ENCODE data around the gene PLEKHG2. TPM values are rescaled to one million over a fixed set of nuclear protein-coding genes. Genes with fewer than 3 reads are reported as not detected.

PLEKHG2 gene
- total and polyA plus RNA-seq, 9 of the 15 experiments (the other 6 are each of a cell fraction or from before 2014, with no cell fraction given), result 0.98 to 45.7 (median 9.8) TPM

DNA sequence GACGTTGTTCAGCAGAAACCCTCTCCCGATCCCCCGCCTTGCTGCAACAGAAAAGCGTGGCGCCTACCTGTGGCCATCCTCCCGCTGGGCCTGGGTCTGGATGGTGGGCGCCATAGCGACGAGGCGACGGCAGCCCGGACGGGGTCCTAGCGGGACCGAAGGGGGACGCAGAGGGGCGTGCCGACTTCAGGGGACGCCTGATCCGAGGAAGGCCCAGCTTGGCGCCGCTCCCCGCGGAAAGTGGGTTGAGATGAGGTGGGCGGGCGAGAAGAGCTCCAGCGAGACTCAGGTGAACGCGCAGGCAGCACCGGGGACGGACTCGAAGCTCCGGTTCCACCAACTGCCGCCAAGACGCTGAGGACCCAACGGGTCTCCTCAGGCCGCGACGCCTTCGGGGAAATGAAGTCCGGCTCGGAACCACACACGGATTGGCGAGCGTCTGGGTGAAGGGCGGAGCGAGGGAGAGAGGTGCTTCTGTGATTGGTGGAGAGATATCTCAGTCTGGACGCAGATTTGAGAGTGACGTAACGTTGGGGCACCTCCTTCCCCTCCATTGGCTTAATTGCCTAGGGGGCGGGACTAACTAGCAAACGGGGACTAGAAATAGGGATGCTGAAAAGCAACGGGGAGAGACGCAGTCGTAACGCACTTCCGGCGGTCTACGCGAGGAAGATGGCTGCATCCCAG is 21.6 kb upstream of the PLEKHG2 start, which contains the start of the genes MED29 and PAF1 (continued):
- TF ChIP-seq, protein P1, sequence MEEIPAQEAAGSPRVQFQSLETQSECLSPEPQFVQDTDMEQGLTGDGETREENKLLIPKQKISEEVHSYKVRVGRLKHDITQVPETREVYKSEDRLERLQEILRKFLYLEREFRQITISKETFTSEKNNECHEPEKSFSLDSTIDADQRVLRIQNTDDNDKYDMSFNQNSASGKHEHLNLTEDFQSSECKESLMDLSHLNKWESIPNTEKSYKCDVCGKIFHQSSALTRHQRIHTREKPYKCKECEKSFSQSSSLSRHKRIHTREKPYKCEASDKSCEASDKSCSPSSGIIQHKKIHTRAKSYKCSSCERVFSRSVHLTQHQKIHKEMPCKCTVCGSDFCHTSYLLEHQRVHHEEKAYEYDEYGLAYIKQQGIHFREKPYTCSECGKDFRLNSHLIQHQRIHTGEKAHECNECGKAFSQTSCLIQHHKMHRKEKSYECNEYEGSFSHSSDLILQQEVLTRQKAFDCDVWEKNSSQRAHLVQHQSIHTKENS (CRISPR knock-in tag; IDR thresholded peaks at IDR 0.05), result no peak
- TF ChIP-seq GTF2E2 (tag; IDR thresholded peaks at IDR 0.05) (no peak), SOX6 (IDR thresholded peaks at IDR 0.05) (no peak), MCM7 (IDR thresholded peaks at IDR 0.05) (no peak), HIVEP1 (CRISPR knock-in tag; IDR thresholded peaks at IDR 0.05) (no peak), HDAC3 (IDR thresholded peaks at IDR 0.05; ENCODE audit: borderline replicate concordance, partially characterized antibody) (no peak), FIP1L1 (IDR thresholded peaks at IDR 0.05; ENCODE audit: low read depth, low read length, poor library complexity, severe bottlenecking) (peak; percentile 84), ESRRB (CRISPR knock-in tag; IDR thresholded peaks at IDR 0.05; ENCODE audit: borderline replicate concordance) (no peak), TAF15 (IDR thresholded peaks at IDR 0.05; ENCODE audit: low read depth, low read length) (no peak), PML (IDR thresholded peaks at IDR 0.05; ENCODE audit: low read length) (peak; percentile 67), ZKSCAN8 (CRISPR knock-in tag; IDR thresholded peaks at IDR 0.05) (no peak), ZKSCAN1 (IDR thresholded peaks at IDR 0.05; ENCODE audit: low read depth, low read length) (peak; percentile 35; the same call in 1 of the 2 replicates), SMARCA5 (IDR thresholded peaks at IDR 0.05) (no peak), HDAC8 (tag; IDR thresholded peaks at IDR 0.05) (no peak), ZNF263 (CRISPR knock-in tag; IDR thresholded peaks at IDR 0.05; ENCODE audit: borderline replicate concordance) (peak; percentile 70; the same call in 1 of the 2 replicates)
- TF ChIP-seq, protein P2, sequence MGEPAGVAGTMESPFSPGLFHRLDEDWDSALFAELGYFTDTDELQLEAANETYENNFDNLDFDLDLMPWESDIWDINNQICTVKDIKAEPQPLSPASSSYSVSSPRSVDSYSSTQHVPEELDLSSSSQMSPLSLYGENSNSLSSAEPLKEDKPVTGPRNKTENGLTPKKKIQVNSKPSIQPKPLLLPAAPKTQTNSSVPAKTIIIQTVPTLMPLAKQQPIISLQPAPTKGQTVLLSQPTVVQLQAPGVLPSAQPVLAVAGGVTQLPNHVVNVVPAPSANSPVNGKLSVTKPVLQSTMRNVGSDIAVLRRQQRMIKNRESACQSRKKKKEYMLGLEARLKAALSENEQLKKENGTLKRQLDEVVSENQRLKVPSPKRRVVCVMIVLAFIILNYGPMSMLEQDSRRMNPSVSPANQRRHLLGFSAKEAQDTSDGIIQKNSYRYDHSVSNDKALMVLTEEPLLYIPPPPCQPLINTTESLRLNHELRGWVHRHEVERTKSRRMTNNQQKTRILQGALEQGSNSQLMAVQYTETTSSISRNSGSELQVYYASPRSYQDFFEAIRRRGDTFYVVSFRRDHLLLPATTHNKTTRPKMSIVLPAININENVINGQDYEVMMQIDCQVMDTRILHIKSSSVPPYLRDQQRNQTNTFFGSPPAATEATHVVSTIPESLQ (CRISPR knock-in tag; IDR thresholded peaks at IDR 0.05), result peak; percentile 75; the same call in 1 of the 2 replicates
- TF ChIP-seq, protein P3, sequence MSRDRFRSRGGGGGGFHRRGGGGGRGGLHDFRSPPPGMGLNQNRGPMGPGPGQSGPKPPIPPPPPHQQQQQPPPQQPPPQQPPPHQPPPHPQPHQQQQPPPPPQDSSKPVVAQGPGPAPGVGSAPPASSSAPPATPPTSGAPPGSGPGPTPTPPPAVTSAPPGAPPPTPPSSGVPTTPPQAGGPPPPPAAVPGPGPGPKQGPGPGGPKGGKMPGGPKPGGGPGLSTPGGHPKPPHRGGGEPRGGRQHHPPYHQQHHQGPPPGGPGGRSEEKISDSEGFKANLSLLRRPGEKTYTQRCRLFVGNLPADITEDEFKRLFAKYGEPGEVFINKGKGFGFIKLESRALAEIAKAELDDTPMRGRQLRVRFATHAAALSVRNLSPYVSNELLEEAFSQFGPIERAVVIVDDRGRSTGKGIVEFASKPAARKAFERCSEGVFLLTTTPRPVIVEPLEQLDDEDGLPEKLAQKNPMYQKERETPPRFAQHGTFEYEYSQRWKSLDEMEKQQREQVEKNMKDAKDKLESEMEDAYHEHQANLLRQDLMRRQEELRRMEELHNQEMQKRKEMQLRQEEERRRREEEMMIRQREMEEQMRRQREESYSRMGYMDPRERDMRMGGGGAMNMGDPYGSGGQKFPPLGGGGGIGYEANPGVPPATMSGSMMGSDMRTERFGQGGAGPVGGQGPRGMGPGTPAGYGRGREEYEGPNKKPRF (IDR thresholded peaks at IDR 0.05; ENCODE audit: low read depth, low read length), result no peak
- TF ChIP-seq, protein P4, sequence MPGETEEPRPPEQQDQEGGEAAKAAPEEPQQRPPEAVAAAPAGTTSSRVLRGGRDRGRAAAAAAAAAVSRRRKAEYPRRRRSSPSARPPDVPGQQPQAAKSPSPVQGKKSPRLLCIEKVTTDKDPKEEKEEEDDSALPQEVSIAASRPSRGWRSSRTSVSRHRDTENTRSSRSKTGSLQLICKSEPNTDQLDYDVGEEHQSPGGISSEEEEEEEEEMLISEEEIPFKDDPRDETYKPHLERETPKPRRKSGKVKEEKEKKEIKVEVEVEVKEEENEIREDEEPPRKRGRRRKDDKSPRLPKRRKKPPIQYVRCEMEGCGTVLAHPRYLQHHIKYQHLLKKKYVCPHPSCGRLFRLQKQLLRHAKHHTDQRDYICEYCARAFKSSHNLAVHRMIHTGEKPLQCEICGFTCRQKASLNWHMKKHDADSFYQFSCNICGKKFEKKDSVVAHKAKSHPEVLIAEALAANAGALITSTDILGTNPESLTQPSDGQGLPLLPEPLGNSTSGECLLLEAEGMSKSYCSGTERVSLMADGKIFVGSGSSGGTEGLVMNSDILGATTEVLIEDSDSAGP (CRISPR knock-in tag; IDR thresholded peaks at IDR 0.05), result no peak
- TF ChIP-seq, protein P5, sequence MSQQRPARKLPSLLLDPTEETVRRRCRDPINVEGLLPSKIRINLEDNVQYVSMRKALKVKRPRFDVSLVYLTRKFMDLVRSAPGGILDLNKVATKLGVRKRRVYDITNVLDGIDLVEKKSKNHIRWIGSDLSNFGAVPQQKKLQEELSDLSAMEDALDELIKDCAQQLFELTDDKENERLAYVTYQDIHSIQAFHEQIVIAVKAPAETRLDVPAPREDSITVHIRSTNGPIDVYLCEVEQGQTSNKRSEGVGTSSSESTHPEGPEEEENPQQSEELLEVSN (IDR thresholded peaks at IDR 0.05; ENCODE audit: borderline replicate concordance in 1 of 2, extremely low read depth in 1 of 2, insufficient read depth in 1 of 2, insufficient read length in 1 of 2, low read depth in 1 of 2, low read length in 1 of 2, poor library complexity in 1 of 2, severe bottlenecking in 1 of 2), result peak; percentile 28 to 58
